ENCODE measurements around the gene PDE7B.

Gene PDE7B

DNA sequence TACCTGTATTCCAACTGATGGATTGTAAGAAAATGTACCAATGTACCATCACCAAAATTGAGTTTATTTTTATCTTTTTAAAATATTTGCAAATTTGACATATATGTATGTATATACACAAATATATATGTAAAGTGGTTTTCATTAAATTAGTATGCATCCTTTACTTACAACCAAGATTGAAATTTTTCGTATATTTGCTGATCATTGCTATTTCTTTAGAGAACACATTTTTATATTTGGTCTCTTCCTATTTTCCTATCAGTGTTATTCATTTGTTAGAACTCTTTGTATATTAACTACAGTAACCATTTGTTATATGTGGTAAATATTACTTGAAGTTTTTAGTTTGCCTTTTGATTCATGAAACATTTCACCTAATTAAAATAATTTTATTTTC lies 324.4 kb downstream of the PDE7B start:
- Mint-ChIP-seq H3K4me1 (ENCODE audit: low read depth) (peaks cover 10% of the 10 kb centered on the region), H3K27ac (no peak overlapping the region), H3K27me3 (ENCODE audit: low read depth) (no peaks in the 10 kb centered on the region)

DNA sequence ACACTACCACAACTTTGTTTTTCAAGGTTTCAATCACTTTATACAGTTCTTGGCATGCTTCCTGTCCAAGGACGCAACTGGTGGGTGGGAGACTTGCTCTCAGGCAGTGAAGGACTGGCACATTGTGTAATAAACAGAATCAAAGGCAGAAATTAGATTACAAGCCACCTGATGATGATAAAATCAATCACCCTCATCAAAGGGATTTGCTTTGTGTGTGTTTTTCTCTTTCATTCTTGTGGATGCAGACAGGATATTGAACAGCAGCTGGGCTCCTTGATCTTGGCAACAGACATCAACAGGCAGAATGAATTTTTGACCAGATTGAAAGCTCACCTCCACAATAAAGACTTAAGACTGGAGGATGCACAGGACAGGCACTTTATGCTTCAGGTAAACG lies 327.2 kb downstream of the PDE7B start:
- no peak overlapping the region for H3K27ac Mint-ChIP-seq
- H3K27me3 Mint-ChIP-seq (ENCODE audit: low read depth) = no peaks in the 10 kb centered on the region
- H3K4me3 Mint-ChIP-seq = no peak overlapping the region
- peaks cover 5% of the 10 kb centered on the region for H3K4me1 Mint-ChIP-seq (ENCODE audit: low read depth)
- peaks cover 9% of the 10 kb centered on the region for H3K36me3 Mint-ChIP-seq (ENCODE audit: low read depth)
- peaks cover under 1% of the 10 kb centered on the region for H3K9me3 Mint-ChIP-seq

More for the DNA sequence above, 324.4 kb downstream of the PDE7B start:
- Mint-ChIP-seq H3K9me3 (peaks cover 6% of the 10 kb centered on the region), H3K36me3 (ENCODE audit: low read depth) (peaks cover 14% of the 10 kb centered on the region), H3K4me3 (no peak overlapping the region)

DNA sequence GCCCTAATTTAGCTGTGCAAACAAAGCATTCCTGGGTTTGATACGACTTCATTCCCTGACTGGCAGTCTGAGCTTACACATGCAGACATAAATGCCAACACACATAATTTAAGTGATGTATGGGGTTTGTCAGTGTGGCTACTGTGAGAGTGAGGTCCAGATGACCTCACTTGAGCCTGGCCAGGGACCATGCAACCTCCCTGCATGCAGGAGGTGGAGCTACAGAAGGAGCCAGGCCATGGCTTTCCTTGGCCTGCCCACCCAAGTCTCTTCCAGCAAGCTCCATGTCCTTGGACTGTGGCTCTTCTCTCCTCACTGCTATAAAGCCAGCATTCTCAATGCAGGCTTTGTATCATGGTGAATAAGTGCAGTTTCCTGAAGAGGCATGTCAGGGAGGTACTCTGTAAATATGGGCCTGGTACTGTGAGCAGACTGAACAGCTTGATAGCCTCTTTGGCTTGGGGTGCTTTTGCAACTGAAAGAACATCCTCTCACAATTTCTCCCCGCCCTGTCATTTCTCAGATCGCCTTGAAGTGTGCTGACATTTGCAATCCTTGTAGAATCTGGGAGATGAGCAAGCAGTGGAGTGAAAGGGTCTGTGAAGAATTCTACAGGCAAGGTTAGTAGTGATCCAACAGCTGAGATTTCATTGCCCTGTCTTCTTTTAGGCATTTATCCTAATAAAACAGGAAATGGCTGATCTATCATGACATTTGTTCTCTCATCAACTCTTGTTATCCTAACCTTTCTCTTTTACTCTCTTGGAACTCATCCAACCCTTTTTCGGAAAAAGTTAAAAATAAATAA lies 329.4 kb downstream of the PDE7B start:
- Mint-ChIP-seq H3K27ac (no peak overlapping the region), H3K9me3 (no peaks in the 10 kb centered on the region), H3K4me1 (ENCODE audit: low read depth) (peaks cover 4% of the 10 kb centered on the region), H3K36me3 (ENCODE audit: low read depth) (peaks cover 4% of the 10 kb centered on the region), H3K4me3 (no peak overlapping the region), H3K27me3 (ENCODE audit: low read depth) (no peaks in the 10 kb centered on the region)

DNA sequence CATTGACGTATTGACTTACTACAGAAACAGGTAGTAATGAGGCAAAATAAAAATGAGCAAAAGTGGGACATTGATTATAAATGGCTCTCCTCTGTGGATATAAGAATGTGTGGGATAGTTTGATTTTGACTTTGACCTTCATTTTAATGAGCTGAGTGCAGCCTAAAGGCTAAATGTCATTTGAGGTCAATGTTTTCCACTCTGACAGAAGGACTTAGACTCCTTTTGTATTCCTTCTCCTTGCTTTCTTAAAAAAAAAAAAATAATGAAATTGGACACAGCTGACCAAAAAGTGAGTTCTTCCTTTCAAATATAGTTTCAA lies 330.0 kb downstream of the PDE7B start:
- H3K27ac Mint-ChIP-seq = no peak overlapping the region
- no peaks in the 10 kb centered on the region for H3K9me3 Mint-ChIP-seq
- no peaks in the 10 kb centered on the region for H3K27me3 Mint-ChIP-seq (ENCODE audit: low read depth)
- H3K36me3 Mint-ChIP-seq (ENCODE audit: low read depth) = peaks cover 4% of the 10 kb centered on the region
- no peak overlapping the region for H3K4me3 Mint-ChIP-seq
- H3K4me1 Mint-ChIP-seq (ENCODE audit: low read depth) = peaks cover 4% of the 10 kb centered on the region

DNA sequence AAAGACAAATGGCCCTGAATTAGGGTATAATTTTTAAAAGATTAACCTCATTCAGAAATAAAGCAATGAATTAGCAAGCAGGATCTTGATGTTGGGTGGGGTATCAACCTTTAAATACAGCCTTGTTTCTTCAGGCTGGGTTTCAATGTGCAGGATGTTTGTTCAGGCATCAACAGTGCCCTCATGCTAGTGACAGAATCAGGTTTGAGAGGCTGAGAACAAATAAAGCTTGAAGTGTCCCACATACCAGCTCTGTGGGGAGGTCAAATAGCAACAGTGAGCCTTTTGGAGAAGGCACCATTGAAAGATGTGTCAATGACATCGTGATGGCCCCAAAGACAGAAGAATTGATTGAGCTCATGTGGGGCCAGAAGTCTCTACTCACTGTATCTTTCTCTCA lies 330.4 kb downstream of the PDE7B start:
- H3K36me3 Mint-ChIP-seq (ENCODE audit: low read depth) = peaks cover 4% of the 10 kb centered on the region
- H3K9me3 Mint-ChIP-seq = no peaks in the 10 kb centered on the region
- peaks cover 4% of the 10 kb centered on the region for H3K4me1 Mint-ChIP-seq (ENCODE audit: low read depth)
- H3K27me3 Mint-ChIP-seq (ENCODE audit: low read depth) = no peaks in the 10 kb centered on the region
- H3K4me3 Mint-ChIP-seq = no peak overlapping the region
- no peak overlapping the region for H3K27ac Mint-ChIP-seq

DNA sequence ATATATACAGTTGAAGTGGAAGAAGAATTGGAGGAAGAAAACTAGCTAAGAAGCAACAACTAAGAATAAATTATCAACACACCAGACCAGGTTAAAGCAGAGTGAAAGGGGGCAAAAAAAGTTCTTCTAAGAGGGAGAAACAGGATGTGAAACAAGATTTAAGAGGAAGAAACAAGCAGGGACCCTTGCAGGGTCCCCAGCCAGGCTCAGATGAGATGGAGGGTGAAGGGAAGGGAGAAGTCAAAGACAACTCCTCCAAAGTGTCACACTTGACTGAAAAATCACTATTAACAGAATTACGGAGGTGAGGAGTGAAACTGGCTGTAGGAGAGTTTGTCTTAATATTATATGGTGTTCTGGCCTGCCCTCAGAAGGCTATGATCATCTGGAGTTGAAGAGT lies 333.2 kb downstream of the PDE7B start:
- Mint-ChIP-seq H3K27ac (no peak overlapping the region), H3K36me3 (ENCODE audit: low read depth) (peaks cover 2% of the 10 kb centered on the region), H3K4me1 (ENCODE audit: low read depth) (no peaks in the 10 kb centered on the region), H3K4me3 (no peak overlapping the region), H3K9me3 (no peaks in the 10 kb centered on the region), H3K27me3 (ENCODE audit: low read depth) (no peaks in the 10 kb centered on the region)

DNA sequence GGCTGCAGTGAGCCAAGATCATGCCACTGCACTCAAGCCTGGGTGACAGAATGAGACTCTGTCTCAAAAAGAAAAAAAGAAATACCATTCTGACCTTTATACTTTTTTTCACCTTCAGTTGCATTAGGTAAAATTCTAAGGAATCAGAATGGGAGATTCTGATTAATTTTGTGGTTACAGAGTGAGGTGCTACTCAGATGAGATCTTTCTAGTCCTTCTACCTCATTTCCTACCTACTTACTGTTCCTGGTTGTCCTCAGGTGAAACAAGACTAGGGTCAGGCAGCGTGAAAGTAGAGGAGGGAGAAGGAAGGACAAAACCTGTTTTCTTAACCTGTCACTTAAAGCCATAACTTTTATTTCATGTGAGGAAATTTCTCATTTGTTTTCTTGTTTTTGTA lies 334.9 kb downstream of the PDE7B start:
- Mint-ChIP-seq H3K4me3 (no peak overlapping the region), H3K27me3 (ENCODE audit: low read depth) (no peaks in the 10 kb centered on the region), H3K36me3 (ENCODE audit: low read depth) (no peaks in the 10 kb centered on the region), H3K4me1 (ENCODE audit: low read depth) (no peaks in the 10 kb centered on the region), H3K27ac (no peak overlapping the region), H3K9me3 (no peaks in the 10 kb centered on the region)

DNA sequence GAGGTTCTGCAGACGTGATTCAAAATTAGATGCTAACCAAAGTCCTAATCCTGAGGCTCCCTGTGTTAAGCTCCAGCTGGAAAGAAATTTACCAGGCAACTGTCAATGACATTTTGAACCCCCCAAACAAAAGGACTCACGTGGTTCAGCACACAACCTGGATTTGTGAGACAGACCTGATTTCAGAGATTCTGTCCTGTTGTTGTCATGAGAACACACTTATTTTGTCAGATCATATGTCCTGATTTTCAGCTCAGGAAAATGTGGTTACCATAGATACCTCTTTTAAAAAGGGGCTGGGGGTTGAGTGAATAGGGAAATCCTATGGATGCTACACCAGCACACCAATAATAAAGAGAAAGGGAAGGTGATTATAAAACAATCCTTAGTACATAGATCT lies 337.0 kb downstream of the PDE7B start:
- Mint-ChIP-seq H3K4me1 (ENCODE audit: low read depth) (no peaks in the 10 kb centered on the region), H3K27ac (no peak overlapping the region), H3K27me3 (ENCODE audit: low read depth) (peaks cover under 1% of the 10 kb centered on the region), H3K9me3 (no peaks in the 10 kb centered on the region), H3K36me3 (ENCODE audit: low read depth) (no peaks in the 10 kb centered on the region), H3K4me3 (no peak overlapping the region)

DNA sequence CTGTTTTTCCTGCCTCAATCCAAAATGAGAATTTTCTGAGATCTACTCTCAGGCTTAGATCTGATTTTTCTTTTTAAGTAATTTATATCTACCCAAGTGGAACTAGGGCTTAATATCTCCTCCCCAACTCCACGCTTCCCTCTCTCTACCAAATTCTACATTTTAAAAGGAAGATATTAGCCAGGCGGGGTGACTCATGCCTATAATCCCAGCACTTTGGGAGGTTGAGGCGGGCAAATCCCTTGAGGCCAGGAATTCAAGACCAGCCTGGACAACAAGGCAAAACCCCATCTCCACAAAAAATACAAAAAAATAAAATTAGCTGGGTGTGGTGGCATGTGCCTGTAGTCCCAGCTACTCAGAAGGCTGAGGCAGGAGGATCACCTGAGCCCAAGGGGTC lies 337.6 kb downstream of the PDE7B start:
- no peaks in the 10 kb centered on the region for H3K9me3 Mint-ChIP-seq
- H3K27me3 Mint-ChIP-seq (ENCODE audit: low read depth) = peaks cover 4% of the 10 kb centered on the region
- H3K27ac Mint-ChIP-seq = no peak overlapping the region
- H3K4me3 Mint-ChIP-seq = no peak overlapping the region
- H3K4me1 Mint-ChIP-seq (ENCODE audit: low read depth) = no peaks in the 10 kb centered on the region
- H3K36me3 Mint-ChIP-seq (ENCODE audit: low read depth) = no peaks in the 10 kb centered on the region

DNA sequence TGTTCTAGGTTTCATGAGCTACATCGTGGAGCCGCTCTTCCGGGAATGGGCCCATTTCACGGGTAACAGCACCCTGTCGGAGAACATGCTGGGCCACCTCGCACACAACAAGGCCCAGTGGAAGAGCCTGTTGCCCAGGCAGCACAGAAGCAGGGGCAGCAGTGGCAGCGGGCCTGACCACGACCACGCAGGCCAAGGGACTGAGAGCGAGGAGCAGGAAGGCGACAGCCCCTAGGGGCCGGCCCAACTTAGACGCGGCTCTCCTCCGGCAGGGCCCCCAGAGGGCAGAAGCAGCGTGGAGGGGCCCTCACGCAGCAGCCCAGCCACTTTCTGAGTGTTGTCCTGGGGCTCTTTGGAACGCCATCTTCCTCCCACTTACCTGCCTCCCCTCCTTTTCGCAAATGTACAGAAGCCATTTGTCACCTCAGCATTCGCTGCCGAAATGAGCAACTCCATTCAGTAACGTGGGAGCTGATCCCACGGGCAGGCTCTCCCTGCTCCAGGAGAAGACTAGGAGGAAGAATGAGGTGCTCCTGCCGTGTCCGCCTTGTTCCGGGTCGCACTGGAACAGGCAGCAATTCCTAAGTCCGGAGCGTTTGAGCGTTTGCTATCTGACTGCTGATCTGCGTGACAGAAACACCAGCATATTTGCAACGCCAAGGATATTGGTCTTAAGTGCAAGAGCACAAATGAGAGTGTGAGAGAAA lies 340.3 kb downstream of the PDE7B start:
- H3K27me3 Mint-ChIP-seq (ENCODE audit: low read depth) = peaks cover 4% of the 10 kb centered on the region
- H3K4me1 Mint-ChIP-seq (ENCODE audit: low read depth) = no peaks in the 10 kb centered on the region

DNA sequence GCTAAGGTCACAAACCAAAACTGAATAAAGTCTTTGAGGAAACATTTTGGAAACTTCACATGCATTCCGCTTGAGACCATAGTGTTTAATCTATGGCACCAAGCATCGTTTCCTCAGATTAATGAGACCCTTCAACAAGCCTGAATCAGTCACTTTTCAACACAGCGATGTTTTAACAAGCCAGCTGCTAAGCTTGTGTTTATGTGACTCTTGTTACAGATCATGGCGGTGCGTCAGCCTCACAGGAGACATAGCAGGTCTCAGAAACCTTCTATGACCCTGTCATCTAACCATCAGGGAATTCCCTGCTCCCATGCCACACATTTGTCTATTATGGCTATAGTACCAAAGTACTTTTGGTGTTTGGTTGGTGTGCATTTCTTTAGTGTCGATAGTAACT lies 341.4 kb downstream of the PDE7B start:
- no peak overlapping the region for H3K4me3 Mint-ChIP-seq
- peaks cover 4% of the 10 kb centered on the region for H3K27me3 Mint-ChIP-seq (ENCODE audit: low read depth)
- H3K4me1 Mint-ChIP-seq (ENCODE audit: low read depth) = no peaks in the 10 kb centered on the region
- H3K9me3 Mint-ChIP-seq = no peaks in the 10 kb centered on the region
- H3K27ac Mint-ChIP-seq = no peak overlapping the region
- no peaks in the 10 kb centered on the region for H3K36me3 Mint-ChIP-seq (ENCODE audit: low read depth)

More for the DNA sequence above, 340.3 kb downstream of the PDE7B start:
- Mint-ChIP-seq H3K27ac (no peak overlapping the region), H3K9me3 (no peaks in the 10 kb centered on the region), H3K36me3 (ENCODE audit: low read depth) (no peaks in the 10 kb centered on the region), H3K4me3 (no peak overlapping the region)

DNA sequence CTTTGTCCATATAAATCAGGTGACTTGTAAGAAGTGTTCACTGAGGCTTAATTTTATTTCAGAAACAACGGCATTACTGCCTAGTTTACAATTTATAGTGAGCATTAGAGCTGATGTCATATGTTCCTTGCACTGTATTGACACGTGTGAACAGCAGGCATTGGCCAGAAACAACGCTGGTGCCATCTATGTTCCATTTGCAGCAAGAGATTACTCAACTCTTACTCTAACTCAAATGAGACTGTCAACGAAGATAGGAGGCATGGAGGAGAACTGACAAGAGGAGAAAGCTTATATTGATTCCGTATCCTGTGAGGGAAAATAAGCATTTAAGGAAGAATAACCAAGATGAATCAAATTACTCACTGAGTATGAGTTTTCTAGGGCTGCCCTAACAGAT lies 350.2 kb downstream of the PDE7B start:
- no peak overlapping the region for H3K27ac Mint-ChIP-seq
- no peaks in the 10 kb centered on the region for H3K36me3 Mint-ChIP-seq (ENCODE audit: low read depth)
- H3K9me3 Mint-ChIP-seq = no peaks in the 10 kb centered on the region
- peaks cover 3% of the 10 kb centered on the region for H3K27me3 Mint-ChIP-seq (ENCODE audit: low read depth)
- no peak overlapping the region for H3K4me3 Mint-ChIP-seq
- H3K4me1 Mint-ChIP-seq (ENCODE audit: low read depth) = no peaks in the 10 kb centered on the region

DNA sequence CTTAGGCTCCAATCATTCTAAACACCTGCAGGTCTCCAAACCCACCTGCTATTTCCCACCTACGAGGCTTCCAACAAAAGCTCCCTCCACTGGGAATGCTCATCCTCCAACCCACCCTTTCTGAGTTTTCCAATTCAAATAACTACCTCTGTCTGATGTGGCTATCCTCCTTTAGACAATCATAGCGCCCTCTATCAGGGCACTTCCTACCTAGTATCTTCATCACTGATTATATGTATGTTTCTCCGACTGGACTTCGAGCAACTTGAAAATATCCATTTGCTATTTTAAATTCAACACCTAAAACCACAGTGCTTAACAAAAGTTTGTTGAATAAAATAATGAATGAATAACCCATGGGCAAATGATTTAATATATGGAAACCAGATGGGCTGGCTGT lies 357.3 kb downstream of the PDE7B start:
- Mint-ChIP-seq H3K9me3 (no peaks in the 10 kb centered on the region), H3K4me3 (no peak overlapping the region), H3K4me1 (ENCODE audit: low read depth) (no peaks in the 10 kb centered on the region), H3K27me3 (ENCODE audit: low read depth) (no peaks in the 10 kb centered on the region), H3K36me3 (ENCODE audit: low read depth) (no peaks in the 10 kb centered on the region), H3K27ac (no peak overlapping the region)

DNA sequence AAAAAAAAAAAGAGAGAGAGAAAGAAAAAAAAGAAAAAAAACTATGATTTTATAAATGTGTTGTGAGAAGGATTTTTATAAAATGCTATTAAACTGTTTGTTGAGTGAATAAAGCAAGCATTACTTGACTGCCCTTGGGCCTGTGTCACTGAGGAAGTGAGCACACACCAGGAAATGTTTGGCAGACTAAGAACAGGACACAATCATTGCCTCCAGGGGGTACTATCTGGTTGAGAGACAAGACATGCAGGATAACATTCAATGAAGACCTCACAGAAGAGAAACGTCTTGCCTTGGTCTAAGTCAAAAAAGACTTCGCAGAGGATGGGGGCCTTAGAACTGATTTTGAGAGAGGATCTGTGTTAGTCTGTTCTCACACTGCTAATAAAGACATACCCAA lies 358.0 kb downstream of the PDE7B start:
- Mint-ChIP-seq H3K36me3 (ENCODE audit: low read depth) (no peaks in the 10 kb centered on the region), H3K27me3 (ENCODE audit: low read depth) (no peaks in the 10 kb centered on the region), H3K27ac (no peak overlapping the region), H3K9me3 (no peaks in the 10 kb centered on the region), H3K4me1 (ENCODE audit: low read depth) (no peaks in the 10 kb centered on the region), H3K4me3 (no peak overlapping the region)

DNA sequence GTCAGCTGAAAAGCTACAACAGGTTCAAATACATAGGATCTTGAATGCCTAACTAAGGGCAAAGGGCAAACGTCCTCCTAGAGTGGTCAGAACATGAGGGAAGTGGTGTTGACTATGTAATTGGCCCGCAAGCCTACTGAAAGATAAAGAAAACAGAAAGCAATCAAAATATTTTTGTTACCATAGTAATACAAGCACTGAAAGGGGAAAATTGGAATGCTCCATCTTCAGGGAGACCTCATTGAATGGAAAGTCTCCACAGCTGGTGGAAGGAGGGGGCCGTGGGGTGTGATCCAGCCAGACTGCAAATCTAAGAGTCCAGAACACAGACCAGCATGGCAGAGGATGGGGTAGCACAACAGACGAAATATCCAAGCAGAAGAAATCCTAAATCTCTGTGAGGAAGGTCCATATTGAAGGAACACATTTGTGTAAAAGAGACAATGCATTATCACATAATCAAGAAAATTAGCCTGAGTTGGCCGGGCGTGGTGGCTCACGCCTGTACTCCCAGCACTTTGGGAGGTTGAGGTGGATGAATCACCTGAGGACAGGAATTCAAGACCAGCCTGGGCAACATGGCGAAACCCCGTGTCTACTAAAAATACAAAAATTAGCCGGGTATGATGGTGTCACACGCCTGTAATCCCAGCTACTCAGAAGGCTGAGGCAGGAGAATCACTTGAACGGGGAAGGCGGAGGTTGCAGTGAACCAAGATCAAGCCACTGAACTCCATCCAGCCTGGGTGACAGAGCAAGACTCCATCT lies 359.1 kb downstream of the PDE7B start:
- Mint-ChIP-seq H3K27me3 (ENCODE audit: low read depth) (no peaks in the 10 kb centered on the region), H3K4me3 (no peak overlapping the region), H3K9me3 (no peaks in the 10 kb centered on the region), H3K36me3 (ENCODE audit: low read depth) (no peaks in the 10 kb centered on the region), H3K4me1 (ENCODE audit: low read depth) (no peaks in the 10 kb centered on the region), H3K27ac (no peak overlapping the region)
